HFFc6 (cell line): ENCODE measurements around the gene ADRB1. TPM values are rescaled to one million over a fixed set of nuclear protein-coding genes. Genes with fewer than 3 reads are reported as not detected.

ENCODE experiments used
- DNase-seq: peaks from one replicate; pipeline ENCODE4 v3.0.0-alpha.2; 2018
- H3K27ac Mint-ChIP-seq: 2 replicates; pipeline ENCODE4 v1.8.0; 2020; ENCODE audit warnings: mild to moderate bottlenecking, mixed read lengths
- H3K27me3 Mint-ChIP-seq: 2 replicates; pipeline ENCODE4 v1.8.0; 2021; ENCODE audit warnings: mild to moderate bottlenecking, moderate library complexity, mixed read lengths; ENCODE audit not compliant: insufficient read depth
- H3K36me3 Mint-ChIP-seq: 2 replicates; pipeline ENCODE4 v1.8.0; 2021; ENCODE audit warnings: low read depth, mixed read lengths
- H3K4me1 Mint-ChIP-seq: 2 replicates; pipeline ENCODE4 v1.8.0; 2020; ENCODE audit warnings: low read depth, mixed read lengths
- H3K4me3 Mint-ChIP-seq: 2 replicates; pipeline ENCODE4 v1.8.0; 2020; ENCODE audit warnings: mild to moderate bottlenecking, moderate library complexity, mixed read lengths
- H3K9me3 Mint-ChIP-seq: 2 replicates; pipeline ENCODE4 v1.8.0; 2020; ENCODE audit warnings: mild to moderate bottlenecking, mixed read lengths
- CTCF ChIP-seq: fragments of 200-600 bp; sonication (generic); IDR thresholded peaks from 2 replicates; pipeline ENCODE4 v1.5.0; 2021; ENCODE audit warnings: antibody characterized with exemption, mild to moderate bottlenecking
- total RNA-seq, 6 experiments: library from RNA; stranded (reverse); fragmentation: NEBNext Ultra II Directional; extraction: Animal tissue kit (Norgen Biotek cat#: 25700); gene quantifications; 2 replicates in 1 of 6; 3 replicates in 5 of 6; pipeline ENCODE4 v1.2.3, GENCODE V29; 2021

Gene ADRB1
- total RNA-seq, 6 experiments from 2014 or later: 0.07 TPM; not detected in 5

GRCh38 chr10:114030140-114030539, 13.5 kb upstream of the ADRB1 start:
- no peaks in the 10 kb centered on the region for H3K9me3 Mint-ChIP-seq
- H3K27ac Mint-ChIP-seq: no peak overlapping the region
- TF ChIP-seq CTCF: no peak
- H3K36me3 Mint-ChIP-seq: no peaks in the 10 kb centered on the region
- no peak overlapping the region for H3K4me3 Mint-ChIP-seq
- peaks cover 34% of the 10 kb centered on the region for H3K4me1 Mint-ChIP-seq
- H3K27me3 Mint-ChIP-seq: no peaks in the 10 kb centered on the region; the same call in 1 of the 2 replicates
- no peak for DNase-seq

- no peak for DNase-seq
- no peak for TF ChIP-seq CTCF
- H3K27me3 Mint-ChIP-seq: no peaks in the 10 kb centered on the region; the same call in 1 of the 2 replicates
- H3K9me3 Mint-ChIP-seq: no peaks in the 10 kb centered on the region
- H3K27ac Mint-ChIP-seq: no peak overlapping the region
- no peaks in the 10 kb centered on the region for H3K36me3 Mint-ChIP-seq
- peaks cover 23% of the 10 kb centered on the region for H3K4me1 Mint-ChIP-seq
- H3K4me3 Mint-ChIP-seq: no peak overlapping the region
Measured at GRCh38 chr10:114031073-114031972, 12.3 kb upstream of the ADRB1 start.

GRCh38 chr10:114033566-114033965, 10.1 kb upstream of the ADRB1 start:
- DNase-seq: no peak
- Mint-ChIP-seq H3K4me3 (no peak overlapping the region), H3K9me3 (no peaks in the 10 kb centered on the region), H3K36me3 (no peaks in the 10 kb centered on the region), H3K27me3 (no peaks in the 10 kb centered on the region; the same call in 1 of the 2 replicates), H3K4me1 (peaks cover 7% of the 10 kb centered on the region), H3K27ac (no peak overlapping the region)
- no peak for TF ChIP-seq CTCF

- Mint-ChIP-seq H3K9me3 (no peaks in the 10 kb centered on the region), H3K27me3 (peaks cover 2% of the 10 kb centered on the region), H3K4me3 (no peak overlapping the region), H3K27ac (no peak overlapping the region), H3K4me1 (peaks cover 15% of the 10 kb centered on the region), H3K36me3 (no peaks in the 10 kb centered on the region)
- DNase-seq: no peak
- no peak for TF ChIP-seq CTCF
Measured at GRCh38 chr10:114034923-114035645, 8.6 kb upstream of the ADRB1 start.

GRCh38 chr10:114035791-114036190, 7.9 kb upstream of the ADRB1 start:
- TF ChIP-seq CTCF: no peak
- peaks cover 15% of the 10 kb centered on the region for H3K4me1 Mint-ChIP-seq
- no peak overlapping the region for H3K27ac Mint-ChIP-seq
- DNase-seq: no peak
- H3K4me3 Mint-ChIP-seq: no peak overlapping the region
- peaks cover 2% of the 10 kb centered on the region for H3K27me3 Mint-ChIP-seq
- no peaks in the 10 kb centered on the region for H3K36me3 Mint-ChIP-seq
- H3K9me3 Mint-ChIP-seq: no peaks in the 10 kb centered on the region
